Activated CD4-positive, alpha-beta T cell treated with anti-CD3 and anti-CD28 coated beads, Interleukin-2, amount 50 U/mL, for 1 hour (primary cell): Measurements from ENCODE around the gene NMD3.

Source experiments
- DNase-seq: peaks from one replicate; pipeline ENCODE4 v3.0.0-alpha.2; 2020

NMD3 gene

DNA sequence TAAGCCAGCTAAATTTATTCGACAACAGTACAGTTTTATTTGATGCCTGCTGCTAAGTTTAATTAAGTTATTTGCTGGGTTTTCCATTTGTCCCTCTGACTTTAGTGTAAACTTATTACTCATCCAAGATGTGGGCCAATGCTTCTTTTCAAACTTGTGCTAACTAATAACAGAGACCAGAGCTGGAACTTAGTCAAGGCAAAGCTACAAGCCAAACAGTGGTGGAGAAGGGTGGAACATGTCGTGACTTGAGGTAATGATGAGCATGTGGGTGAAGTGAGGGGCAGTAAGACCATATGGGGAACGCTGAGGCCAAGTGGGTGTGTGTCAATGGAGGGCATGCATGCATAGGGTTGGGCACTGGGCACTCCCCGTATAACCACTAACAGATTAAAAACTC lies 63.9 kb downstream of the NMD3 start:
- no peak for DNase-seq

GRCh38 chr3:161289174-161289573 lies 68.1 kb downstream of the NMD3 start:
- no peak for DNase-seq

- DNase-seq: no peak
Observed at GRCh38 chr3:161291191-161291901, 70.2 kb downstream of the NMD3 start.

GRCh38 chr3:161293381-161293780 lies 72.3 kb downstream of the NMD3 start:
- no peak for DNase-seq

DNA sequence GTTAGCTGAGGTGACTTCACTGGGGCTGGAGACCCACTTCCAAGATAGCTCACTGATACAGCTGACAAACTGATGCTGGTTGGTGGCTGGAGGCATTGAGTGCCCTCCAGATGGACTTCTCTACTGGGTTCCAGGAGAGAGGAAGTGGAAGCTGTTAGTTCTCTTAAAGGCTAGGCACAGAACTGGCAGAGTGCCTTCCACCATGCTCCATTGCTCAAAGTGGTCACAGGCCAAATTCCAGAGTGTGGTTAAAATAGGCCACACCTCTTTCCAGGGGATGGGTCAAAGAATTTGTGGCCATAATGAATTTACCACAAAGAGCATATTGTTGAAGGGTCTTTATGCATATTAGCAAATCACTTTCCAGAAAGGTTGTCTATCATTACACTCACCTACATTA lies 74.2 kb downstream of the NMD3 start:
- no peak for DNase-seq

- no peak for DNase-seq
Observed at GRCh38 chr3:161296814-161297213, 75.7 kb downstream of the NMD3 start.
